HG02840 (cell line): ENCODE measurements around the gene GOLPH3L.
"Not testable (repeated sequence)": the region's sequence is repeated elsewhere in the genome, so short reads cannot be mapped to it uniquely, and the experiment has no call there.

ENCODE experiments used
- ATAC-seq: cut with Tn5 transposase; IDR thresholded peaks from one replicate; pipeline ENCODE4 v1.9.1; 2021; ENCODE audit warnings: mild to moderate bottlenecking, moderate library complexity, moderate number of reproducible peaks; ENCODE audit not compliant: unreplicated experiment, low FRiP score

The GOLPH3L gene

DNA sequence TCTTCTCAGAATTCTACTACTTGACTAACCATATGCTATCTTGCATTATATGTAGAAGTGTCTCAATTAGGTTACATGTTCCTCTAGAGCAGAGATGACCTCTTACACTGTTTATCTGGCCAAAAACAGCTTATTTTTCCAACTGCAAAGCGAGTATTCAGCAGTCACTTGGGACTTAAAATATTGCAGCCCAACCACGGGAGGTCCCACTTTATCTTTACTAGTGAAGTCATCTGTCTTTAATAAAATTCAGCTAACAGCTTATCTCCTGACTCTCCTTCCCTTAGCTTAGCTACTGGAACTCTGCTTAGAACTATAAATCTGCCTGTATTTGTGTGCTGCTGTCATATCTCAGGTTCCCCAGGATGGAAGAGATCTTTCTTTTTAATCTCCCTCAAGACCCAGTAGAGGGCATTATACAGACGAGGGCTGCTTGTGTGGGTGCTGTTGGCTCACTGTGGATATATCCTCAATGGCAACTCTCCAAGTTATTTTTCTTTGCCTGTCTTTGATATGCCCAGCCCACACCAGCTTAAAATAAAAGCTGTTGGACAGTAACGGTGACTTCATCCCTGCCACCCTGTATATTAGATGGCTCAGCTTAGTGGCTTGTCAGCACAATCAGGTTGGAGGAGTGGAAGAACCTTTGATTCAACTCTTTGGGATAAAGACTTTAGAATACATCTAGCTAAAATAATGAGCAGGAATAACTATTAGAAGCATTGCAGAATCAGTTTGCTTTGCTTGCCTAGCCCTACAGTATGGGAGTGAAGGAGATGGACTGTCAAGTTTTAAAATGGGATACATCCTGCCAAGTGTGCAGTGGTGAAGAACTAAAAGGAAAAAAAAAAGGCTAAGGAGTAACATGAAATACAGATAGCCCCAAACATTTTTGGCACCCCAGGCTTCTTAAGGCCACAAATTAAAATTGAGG, 77.1 kb downstream of the GOLPH3L start:
- ATAC-seq, result no peak

DNA sequence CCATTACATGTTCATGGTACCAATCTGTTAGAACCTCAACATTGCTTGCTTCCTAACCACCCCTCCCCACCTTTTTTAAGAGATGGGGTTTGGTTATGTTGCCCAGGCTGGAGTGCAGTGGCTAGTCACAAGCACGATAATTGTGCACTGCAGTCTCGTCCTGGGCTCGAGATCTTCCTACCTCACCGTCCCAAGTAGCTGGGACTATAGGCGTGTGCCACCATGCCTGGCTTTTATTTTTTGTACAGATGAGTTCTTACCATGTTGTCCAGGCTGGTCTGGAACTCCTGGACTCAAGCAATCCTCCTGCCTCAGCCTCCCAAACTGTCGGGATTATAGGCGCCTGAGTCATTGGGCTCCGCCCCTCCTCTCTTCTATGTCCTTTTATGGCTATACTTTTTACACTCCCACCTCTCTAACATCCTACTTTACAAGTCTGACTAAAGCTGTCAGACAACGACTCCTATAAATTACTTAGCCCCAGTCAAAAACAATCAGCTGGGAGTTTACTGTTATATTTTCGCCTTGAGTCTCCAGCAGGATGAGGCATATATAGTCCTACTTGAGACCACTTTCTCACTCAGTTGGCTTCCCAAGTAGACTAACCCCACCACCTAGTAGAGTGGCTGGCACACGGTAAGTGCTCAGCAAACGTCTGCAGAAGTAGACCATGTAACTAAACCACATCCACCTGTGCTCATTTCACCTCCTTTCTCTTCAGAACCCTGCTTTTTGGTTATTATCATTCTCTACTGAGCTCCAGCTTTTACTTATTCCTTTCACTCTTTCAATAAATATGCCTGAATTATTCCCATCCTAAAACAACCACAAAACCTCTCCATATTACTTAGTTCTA, 81.4 kb downstream of the GOLPH3L start:
- ATAC-seq, result no peak

DNA sequence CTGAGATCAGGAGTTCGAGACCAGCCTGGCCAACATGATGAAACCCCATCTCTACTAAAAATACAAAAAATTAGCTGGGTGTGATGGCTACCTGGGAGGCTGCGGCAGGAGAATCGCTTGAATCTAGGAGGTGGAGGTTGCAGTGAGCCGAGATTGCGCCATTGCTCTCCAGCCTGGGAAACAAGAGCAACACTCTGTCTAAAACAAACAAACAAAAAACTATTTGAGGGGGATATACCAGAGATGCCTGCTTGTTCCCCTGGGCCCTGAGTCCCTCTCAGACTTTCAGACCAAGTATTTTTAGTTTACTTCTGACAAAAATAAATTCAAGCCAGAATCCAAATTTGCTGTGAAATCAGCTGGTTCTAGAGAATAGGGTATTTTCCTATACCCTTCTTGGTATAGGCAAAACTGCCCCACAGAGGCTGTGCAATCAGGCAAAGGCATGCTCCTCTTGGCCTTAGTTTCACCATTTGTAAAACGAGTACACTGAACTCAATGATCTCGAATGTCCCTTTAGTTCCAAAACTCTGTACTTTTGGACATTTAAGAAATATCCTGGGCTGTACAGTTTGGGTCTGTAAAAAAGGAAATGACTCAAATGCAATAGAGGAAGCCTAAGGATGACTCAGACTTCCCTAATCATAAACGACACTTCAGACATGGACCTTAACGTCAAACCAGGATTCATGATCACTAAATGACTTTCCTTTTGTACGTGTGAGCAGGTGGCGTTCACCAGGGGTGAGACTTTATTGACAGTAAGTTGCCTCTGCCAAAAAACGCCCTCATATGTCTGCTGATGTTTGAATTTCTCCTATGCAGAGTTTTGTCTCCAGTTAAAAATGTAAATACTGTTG, 83.7 kb downstream of the GOLPH3L start:
- no peak for ATAC-seq

DNA sequence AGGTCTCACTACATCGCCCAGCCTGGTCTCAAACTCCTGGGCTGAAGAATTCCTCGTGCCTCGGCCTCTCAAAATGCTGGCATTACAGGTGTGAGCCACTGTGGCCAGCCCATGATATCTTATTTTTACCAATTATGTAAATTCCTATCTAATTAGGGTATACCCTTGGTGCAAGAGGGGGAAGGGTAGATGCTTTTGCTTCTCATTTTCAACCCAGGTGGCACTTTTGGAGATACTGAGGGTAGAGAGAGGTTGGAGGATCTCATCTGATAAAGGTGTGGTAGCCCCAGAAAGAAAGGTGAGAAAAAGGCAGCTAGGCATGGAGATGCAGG, 85.0 kb downstream of the GOLPH3L start:
- ATAC-seq, result no peak

DNA sequence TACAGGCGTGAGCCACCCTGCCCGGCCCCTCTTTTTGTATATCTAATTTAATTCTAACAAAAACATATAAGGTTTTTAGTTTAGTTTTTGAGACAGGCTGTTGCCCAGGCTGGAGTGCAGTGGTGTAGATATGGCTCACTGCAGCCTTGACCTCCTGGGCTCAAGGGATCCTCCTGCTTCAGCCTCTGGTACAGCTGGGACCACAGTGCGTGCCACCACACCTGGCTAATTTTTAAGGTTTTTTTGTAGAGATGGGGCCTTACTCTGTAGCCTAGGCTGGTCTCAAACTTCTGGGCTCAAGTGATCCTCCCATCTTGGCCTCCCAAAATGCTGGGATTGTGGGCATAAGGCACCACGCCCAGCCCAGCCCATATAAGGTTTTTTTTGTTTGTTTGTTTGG, 86.4 kb downstream of the GOLPH3L start:
- ATAC-seq, result no peak

DNA sequence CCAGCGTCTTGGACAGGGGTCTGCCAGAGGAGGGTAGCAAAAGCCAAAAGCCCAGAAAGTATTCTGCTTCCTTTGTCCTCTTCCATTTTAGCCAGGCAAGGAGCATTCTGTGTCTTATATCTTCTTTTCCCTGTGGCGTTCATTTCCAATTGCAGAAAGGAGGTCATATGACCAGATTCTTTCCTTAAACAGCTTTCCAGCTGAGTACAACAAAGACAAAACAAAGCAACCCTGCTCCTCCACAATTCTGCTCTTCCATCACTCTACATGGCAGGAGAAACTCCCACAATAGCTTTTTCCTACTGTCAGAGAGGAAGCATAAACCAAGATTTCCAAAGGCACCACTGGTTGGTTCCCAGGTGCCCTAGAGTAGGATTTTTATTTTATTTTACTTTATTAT, 87.2 kb downstream of the GOLPH3L start:
- ATAC-seq, result no peak

DNA sequence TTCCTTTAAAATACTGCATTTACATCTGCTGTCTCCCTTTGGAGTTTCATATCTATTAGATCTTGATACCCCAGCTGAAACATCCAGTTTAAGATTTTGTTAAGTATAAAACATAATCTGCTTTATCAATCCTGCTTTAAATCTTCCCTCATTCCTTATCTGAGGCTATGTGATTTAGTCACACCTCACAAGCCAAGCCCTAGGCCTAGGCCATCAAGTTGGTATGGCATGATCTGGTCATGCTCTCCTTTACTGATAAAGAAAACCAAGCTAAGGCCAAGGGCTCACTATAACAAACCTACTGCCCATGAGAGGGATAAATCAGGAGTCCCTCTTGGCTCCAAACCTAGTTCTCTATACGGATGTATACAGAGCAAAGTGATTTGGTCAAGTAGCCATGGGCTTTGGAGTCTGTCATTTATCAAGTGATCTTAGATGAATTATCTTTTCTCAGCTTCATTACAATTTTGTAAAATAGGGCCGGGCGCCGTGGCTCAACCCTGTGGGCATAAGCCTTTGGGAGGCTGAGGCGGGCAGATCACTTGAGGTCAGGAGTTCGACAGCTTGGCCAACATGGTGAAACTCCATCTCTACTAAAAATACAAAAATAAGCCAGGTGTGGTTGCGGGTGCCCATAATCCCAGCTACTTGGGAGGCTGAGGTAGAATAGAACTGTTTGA, 90.4 kb downstream of the GOLPH3L start:
- no peak for ATAC-seq

DNA sequence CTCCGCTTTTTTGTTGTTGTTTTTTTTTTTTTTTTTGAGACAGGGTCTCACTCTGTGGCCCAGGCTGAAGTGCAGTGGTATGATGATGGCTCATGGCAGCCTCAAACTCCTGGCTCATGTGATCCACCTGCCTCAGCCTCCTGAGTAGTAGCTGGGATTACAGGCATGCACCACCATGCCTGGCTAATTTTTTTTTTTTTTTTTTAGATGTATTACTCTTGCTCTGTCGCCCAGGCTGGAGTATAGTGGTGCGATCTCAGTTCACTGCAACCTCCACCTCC, 91.6 kb downstream of the GOLPH3L start:
- ATAC-seq, result not testable (repeated sequence)

DNA sequence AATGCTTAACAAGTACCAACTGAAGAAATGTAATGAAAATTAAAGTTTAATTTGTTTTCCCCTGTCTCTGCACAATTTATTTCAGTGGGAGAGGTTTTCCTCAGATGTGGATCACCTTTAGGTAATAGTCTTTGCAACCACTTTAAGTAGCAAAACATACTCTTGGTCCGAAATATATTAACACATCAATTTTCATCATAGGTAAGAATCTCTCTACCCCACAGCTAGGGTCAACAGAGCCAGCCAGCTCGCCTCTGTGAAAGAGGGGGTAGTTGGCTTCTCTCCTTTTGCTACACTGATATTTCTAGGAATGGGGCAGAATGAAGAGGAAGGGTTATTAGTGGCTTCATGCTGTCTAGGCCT, 92.7 kb downstream of the GOLPH3L start:
- no peak for ATAC-seq

DNA sequence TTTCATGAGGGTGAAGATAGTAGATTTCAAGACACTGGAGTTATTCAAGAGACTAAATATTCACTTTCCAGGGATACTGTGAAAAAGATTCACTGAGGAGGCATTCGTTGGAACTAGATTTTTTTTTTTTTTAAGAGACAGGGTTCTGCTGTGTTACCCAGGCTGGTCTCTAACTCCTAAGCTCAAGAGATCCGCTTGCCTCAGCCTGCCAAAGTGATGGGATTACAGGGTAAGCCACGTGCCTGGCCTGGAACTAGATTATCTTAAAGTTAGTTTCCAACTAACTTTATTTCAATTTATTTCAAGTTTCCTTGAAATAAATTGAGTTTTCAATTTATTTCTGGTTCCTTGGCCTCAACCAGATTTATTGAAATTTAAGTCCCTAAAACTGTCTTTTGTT, 93.2 kb downstream of the GOLPH3L start:
- no peak for ATAC-seq

DNA sequence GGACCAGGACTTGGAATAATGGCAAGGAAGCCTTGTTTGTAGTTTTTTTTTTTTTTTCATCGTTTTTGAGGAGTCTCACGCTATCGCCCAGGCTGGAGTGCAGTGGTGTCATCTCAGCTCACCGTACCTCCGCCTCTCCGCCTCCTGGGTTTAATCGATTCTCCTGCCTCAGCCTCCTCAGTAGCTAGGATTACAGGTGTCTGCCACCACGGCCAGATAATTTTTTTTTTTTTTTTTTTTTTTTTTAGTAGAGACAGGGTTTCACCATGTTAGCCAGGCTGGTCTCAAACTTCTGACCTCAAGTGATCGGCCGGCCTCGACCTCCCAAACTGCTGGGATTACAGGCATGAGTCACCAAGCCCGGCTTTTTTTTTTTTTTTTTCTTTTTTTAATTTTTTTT, 94.6 kb downstream of the GOLPH3L start:
- ATAC-seq, result not testable (repeated sequence)

DNA sequence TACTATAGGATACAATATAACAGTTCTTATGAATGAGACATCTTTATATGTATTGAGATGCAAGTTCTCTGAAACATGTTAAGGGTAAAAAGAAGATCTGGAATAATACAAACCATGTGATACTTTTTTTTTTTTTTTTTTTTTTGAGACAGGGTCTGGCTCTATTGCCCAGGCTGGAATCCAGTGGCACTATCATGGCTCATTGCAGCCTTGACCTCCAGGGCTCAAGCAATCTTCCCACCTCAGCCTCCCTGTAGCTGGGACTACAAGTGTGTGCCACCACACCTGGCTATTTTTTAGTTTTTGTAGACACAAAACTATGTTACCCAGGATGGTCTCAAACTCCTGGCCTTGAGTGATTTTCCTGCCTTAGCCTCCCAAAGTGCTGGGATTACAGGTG, 95.4 kb downstream of the GOLPH3L start:
- ATAC-seq, result no peak

DNA sequence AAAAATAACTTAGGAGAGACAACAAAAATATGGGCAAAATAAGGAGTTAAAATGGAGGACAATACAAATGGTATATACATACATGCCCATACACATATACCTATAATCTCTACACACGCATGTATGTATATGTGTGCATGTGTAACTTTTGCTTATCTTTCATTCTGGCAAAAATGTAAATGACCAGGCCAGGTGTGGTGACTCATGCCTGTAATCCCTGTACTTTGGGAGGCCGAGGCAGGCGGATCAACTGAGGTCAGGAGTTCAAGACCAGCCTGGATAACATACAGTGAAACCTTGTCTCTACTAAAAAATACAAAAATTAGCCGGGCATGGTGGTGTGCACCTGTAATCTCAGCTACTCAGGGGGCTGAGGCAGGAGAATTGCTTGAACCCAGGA, 98.6 kb downstream of the GOLPH3L start:
- ATAC-seq, result not testable (repeated sequence)

DNA sequence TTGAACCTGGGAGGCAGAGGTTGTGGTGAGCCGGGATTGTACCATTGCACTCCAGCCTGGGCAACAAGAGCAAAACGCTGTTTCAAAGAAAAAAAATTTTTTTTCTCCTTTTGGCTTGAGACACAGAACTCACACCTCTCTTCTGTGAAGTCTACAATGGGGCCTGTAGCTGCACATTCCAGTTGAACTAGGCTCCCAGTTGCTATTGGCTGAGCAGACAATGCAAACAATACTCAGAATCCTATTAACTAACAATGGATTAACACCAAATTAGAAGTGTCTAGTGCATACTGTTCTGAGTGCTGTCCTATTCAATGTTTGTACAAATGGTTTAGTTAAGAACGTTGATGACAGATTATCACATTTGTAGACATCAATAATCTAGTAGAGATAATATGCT, 100.0 kb downstream of the GOLPH3L start:
- no peak for ATAC-seq
